RWPE2 (cell line): ENCODE data around the gene PADI4.

ENCODE experiments used
- ATAC-seq: fragments of 200-7000 bp; cut with Tn5 transposase; 3 replicates; pipeline ENCODE4 v1.9.1; 2021; ENCODE audit warnings: low read depth
- DNase-seq: peaks from one replicate; pipeline ENCODE4 v3.0.0-alpha.2; 2020; ENCODE audit warnings: low spot score
- H3K27ac ChIP-seq: fragments of 450-650 bp; 2 replicates; pipeline ENCODE4 v1.5.1; 2017; ENCODE audit warnings: mild to moderate bottlenecking; ENCODE audit not compliant: poor library complexity, severe bottlenecking
- H3K27me3 ChIP-seq: fragments of 250-450 bp; sonication (Bioruptor Pico); 2 replicates; pipeline ENCODE4 v1.5.1; 2021; ENCODE audit warnings: mild to moderate bottlenecking, moderate library complexity; ENCODE audit not compliant: insufficient read depth, poor library complexity, severe bottlenecking
- H3K36me3 ChIP-seq: fragments of 250-450 bp; sonication (Bioruptor Pico); 2 replicates; pipeline ENCODE4 v1.5.1; 2020; ENCODE audit warnings: low read depth, mild to moderate bottlenecking, moderate library complexity
- H3K4me1 ChIP-seq: fragments of 250-450 bp; sonication (Bioruptor Pico); 2 replicates; pipeline ENCODE4 v1.5.1; 2021; ENCODE audit warnings: mild to moderate bottlenecking, moderate library complexity; ENCODE audit not compliant: insufficient read depth, poor library complexity, severe bottlenecking
- H3K4me3 ChIP-seq: fragments of 250-450 bp; sonication (Bioruptor Pico); 2 replicates; pipeline ENCODE4 v1.5.1; 2021; ENCODE audit warnings: mild to moderate bottlenecking, moderate library complexity; ENCODE audit not compliant: severe bottlenecking
- H3K9me3 ChIP-seq: fragments of 250-450 bp; sonication (Bioruptor Pico); 2 replicates; pipeline ENCODE4 v1.5.1; 2021; ENCODE audit warnings: mild to moderate bottlenecking, moderate library complexity; ENCODE audit not compliant: severe bottlenecking
- TF ChIP-seq, protein P1 (sequence below): fragments of 450-650 bp; IDR thresholded peaks from one replicate; pipeline ENCODE4 v1.5.1; 2017; ENCODE audit warnings: mild to moderate bottlenecking, moderate library complexity; ENCODE audit not compliant: poor library complexity, severe bottlenecking

PADI4 gene

DNA sequence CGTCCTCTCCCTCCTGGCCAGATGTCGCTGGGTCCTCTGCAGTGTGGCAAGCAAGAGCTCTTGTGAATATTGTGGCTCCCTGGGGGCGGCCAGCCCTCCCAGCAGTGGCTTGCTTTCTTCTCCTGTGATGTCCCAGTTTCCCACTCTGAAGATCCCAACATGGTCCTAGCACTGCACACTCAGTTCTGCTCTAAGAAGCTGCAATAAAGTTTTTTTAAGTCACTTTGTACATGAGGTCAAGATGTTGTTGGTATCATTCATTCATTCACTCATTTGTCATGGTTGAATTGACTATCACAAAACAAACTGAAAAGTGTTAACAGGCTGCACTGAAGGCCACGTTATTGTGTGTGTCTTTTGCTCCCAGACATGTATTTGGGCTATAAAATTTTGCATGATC is 55.8 kb downstream of the PADI4 start:
- DNase-seq (no peak), ATAC-seq (no peak)
- Histone ChIP-seq H3K4me1 (peaks cover 11% of the 10 kb centered on the region), H3K36me3 (no peaks in the 10 kb centered on the region), H3K27me3 (no peaks in the 10 kb centered on the region), H3K4me3 (no peak overlapping the region), H3K9me3 (peaks cover 2% of the 10 kb centered on the region), H3K27ac (no peak overlapping the region)
- TF ChIP-seq, protein P1, sequence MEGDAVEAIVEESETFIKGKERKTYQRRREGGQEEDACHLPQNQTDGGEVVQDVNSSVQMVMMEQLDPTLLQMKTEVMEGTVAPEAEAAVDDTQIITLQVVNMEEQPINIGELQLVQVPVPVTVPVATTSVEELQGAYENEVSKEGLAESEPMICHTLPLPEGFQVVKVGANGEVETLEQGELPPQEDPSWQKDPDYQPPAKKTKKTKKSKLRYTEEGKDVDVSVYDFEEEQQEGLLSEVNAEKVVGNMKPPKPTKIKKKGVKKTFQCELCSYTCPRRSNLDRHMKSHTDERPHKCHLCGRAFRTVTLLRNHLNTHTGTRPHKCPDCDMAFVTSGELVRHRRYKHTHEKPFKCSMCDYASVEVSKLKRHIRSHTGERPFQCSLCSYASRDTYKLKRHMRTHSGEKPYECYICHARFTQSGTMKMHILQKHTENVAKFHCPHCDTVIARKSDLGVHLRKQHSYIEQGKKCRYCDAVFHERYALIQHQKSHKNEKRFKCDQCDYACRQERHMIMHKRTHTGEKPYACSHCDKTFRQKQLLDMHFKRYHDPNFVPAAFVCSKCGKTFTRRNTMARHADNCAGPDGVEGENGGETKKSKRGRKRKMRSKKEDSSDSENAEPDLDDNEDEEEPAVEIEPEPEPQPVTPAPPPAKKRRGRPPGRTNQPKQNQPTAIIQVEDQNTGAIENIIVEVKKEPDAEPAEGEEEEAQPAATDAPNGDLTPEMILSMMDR, result no peak

DNA sequence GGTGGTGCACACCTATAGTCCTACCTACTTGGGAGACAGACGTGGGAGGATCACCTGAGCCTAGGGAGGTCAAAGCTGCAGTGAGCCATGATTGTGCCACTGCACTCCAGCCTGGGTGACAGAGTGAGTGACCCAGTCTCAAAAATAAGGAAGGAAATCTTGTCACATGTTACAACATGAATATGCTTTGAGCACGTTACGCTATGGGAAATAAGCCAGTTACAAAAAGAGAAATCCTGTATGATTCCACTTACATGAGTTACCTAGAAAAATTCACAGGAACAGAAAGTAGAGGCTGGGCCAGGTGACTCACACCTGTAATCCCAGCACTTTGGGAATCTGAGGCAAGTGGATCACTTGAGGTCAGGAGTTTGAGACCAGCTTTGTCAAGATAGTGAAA is 57.3 kb downstream of the PADI4 start:
- peak overlapping the region; percentile 6 for H3K27ac ChIP-seq
- peak; percentile 15; the same call in 1 of the 3 replicates for ATAC-seq

GRCh38 chr1:17369466-17369865 is 61.5 kb downstream of the PADI4 start:
- Histone ChIP-seq H3K27ac (peak overlapping the region; percentile 81), H3K27me3 (no peaks in the 10 kb centered on the region), H3K4me3 (no peak overlapping the region), H3K4me1 (peaks cover 28% of the 10 kb centered on the region), H3K9me3 (peaks cover 2% of the 10 kb centered on the region), H3K36me3 (no peaks in the 10 kb centered on the region)
- ATAC-seq, result peak; percentile 97
- TF ChIP-seq, protein P1, result no peak
- DNase-seq, result peak; percentile 83

More for the DNA sequence above, 57.3 kb downstream of the PADI4 start:
- no peak for DNase-seq
- H3K27me3 ChIP-seq, result no peaks in the 10 kb centered on the region
- H3K4me3 ChIP-seq, result no peak overlapping the region
- TF ChIP-seq, protein P1, result no peak
- H3K4me1 ChIP-seq, result peaks cover 26% of the 10 kb centered on the region
- H3K36me3 ChIP-seq, result no peaks in the 10 kb centered on the region
- peaks cover 2% of the 10 kb centered on the region for H3K9me3 ChIP-seq

DNA sequence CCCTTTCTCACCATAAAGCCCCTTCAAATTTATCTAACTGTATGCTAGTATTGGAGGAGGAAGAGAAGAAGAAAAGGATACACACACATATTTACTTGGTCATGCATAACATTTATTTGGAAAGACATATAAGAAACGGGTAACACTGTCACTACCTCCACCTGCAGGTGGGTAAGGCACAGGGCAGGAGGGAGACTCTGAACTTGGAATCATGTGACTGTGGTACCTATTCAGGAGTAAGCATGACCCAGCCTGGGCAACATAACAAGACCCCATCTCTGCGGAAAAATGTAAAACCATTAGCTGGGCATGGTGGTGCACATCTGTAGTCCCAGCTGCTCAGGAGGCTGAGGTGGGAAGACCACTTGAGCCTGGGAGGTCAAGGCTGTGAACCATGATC is 62.6 kb downstream of the PADI4 start:
- Histone ChIP-seq H3K4me1 (peaks cover 23% of the 10 kb centered on the region), H3K27ac (peak overlapping the region; percentile 81), H3K27me3 (no peaks in the 10 kb centered on the region), H3K36me3 (no peaks in the 10 kb centered on the region), H3K9me3 (no peaks in the 10 kb centered on the region), H3K4me3 (no peak overlapping the region)
- TF ChIP-seq, protein P1, result peak; percentile 60
- peak; percentile 43; the same call in 2 of the 3 replicates for ATAC-seq
- no peak for DNase-seq

DNA sequence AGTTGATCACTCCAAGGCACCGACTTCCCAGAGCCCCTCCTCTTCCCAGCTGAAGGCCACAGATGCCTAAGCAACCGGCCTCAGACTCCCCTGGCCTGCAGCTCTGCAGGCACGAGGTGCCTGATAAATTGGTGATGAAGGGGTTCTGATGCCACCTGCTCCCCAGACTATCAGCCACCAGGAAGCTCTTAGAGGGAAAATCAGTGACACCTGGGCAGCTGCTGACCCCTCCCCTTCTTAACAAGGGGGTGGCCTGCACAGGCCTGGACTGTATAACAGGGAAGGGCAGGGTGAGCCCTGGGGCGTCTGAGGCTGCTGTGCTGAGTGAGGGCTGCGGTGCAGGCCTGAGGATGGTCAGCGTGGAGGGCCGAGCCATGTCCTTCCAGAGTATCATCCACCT is 63.9 kb downstream of the PADI4 start, which contains the start of gene PADI6:
PADI6 (plus strand) TSS at position 301 of the 400 bp plus-strand sequence; CDS start at position 351, 50 bp downstream.
- Histone ChIP-seq H3K4me1 (peaks cover 19% of the 10 kb centered on the region), H3K36me3 (no peaks in the 10 kb centered on the region), H3K9me3 (no peaks in the 10 kb centered on the region), H3K27me3 (no peaks in the 10 kb centered on the region), H3K4me3 (no peak within 1 kb of the TSS), H3K27ac (peak within 1 kb of the TSS; percentile 81)
- ATAC-seq (no peak), DNase-seq (no peak)
- TF ChIP-seq, protein P1, result no peak
